HepG2 (cell line): Measurements from ENCODE around the gene RPS19BP1. TPM values are rescaled to one million over a fixed set of nuclear protein-coding genes. Genes with fewer than 3 reads are reported as not detected.

Source experiments
- ATF1 ChIP-seq: IDR thresholded peaks from 2 replicates; pipeline ENCODE4 v1.6.1; 2016; ENCODE audit warnings: mild to moderate bottlenecking, control low read depth
- ATF2 ChIP-seq: sonication (generic); formaldehyde crosslinking; IDR thresholded peaks from 2 replicates; pipeline ENCODE4 v1.4.0; 2020; ENCODE audit warnings: missing genetic modification reagents
- DMAP1 ChIP-seq: IDR thresholded peaks from 2 replicates; pipeline ENCODE4 v1.6.1; 2016
- ETV5 ChIP-seq: IDR thresholded peaks from 2 replicates; pipeline ENCODE4 v1.6.1; 2018; ENCODE audit warnings: missing biosample characterization, missing genetic modification reagents, inconsistent platforms, borderline replicate concordance
- FOXJ3 ChIP-seq: sonication (generic); formaldehyde crosslinking; IDR thresholded peaks from 2 replicates; pipeline ENCODE4 v1.4.0; 2020; ENCODE audit warnings: missing genetic modification reagents, mild to moderate bottlenecking, borderline replicate concordance
- KAT8 ChIP-seq: IDR thresholded peaks from 2 replicates; pipeline ENCODE4 v1.6.1; 2016; ENCODE audit warnings: missing genetic modification reagents, missing compliant biosample characterization
- KMT2B ChIP-seq: IDR thresholded peaks from 2 replicates; pipeline ENCODE4 v1.6.1; 2016; ENCODE audit warnings: missing genetic modification reagents, missing compliant biosample characterization
- NFYC ChIP-seq: IDR thresholded peaks from 2 replicates; pipeline ENCODE4 v1.6.1; 2016; ENCODE audit warnings: missing genetic modification reagents, missing compliant biosample characterization
- PRMT3 ChIP-seq: sonication (generic); formaldehyde crosslinking; IDR thresholded peaks from 2 replicates; pipeline ENCODE4 v1.8.1; 2022; ENCODE audit warnings: low read depth, mild to moderate bottlenecking, moderate library complexity, missing genetic modification reagents, borderline replicate concordance
- PTBP1 ChIP-seq: fragments of 200-400 bp; formaldehyde crosslinking; IDR thresholded peaks from 2 replicates; pipeline ENCODE4 v1.6.1; 2018; ENCODE audit warnings: low read length, low read depth; ENCODE audit not compliant: poor library complexity, severe bottlenecking
- SALL1 ChIP-seq: sonication (generic); formaldehyde crosslinking; IDR thresholded peaks from 2 replicates; pipeline ENCODE4 v1.8.0; 2022; ENCODE audit warnings: mild to moderate bottlenecking, missing genetic modification reagents
- YEATS2 ChIP-seq: sonication (generic); formaldehyde crosslinking; IDR thresholded peaks from 2 replicates; pipeline ENCODE4 v1.4.0; 2020; ENCODE audit warnings: missing genetic modification reagents, borderline replicate concordance
- ZBTB7A ChIP-seq: sonication (generic); formaldehyde crosslinking; IDR thresholded peaks from 2 replicates; pipeline ENCODE4 v1.8.0; 2022; ENCODE audit warnings: mild to moderate bottlenecking, missing genetic modification reagents
- ZNF143 ChIP-seq: sonication (generic); formaldehyde crosslinking; IDR thresholded peaks from 2 replicates; pipeline ENCODE4 v1.4.0; 2020; ENCODE audit warnings: missing genetic modification reagents
- ZNF484 ChIP-seq: sonication (generic); formaldehyde crosslinking; IDR thresholded peaks from 2 replicates; pipeline ENCODE4 v1.5.1; 2020; ENCODE audit warnings: mild to moderate bottlenecking, low read depth, missing genetic modification reagents, borderline replicate concordance
- ZNF570 ChIP-seq: sonication (generic); formaldehyde crosslinking; IDR thresholded peaks from 2 replicates; pipeline ENCODE4 v1.4.0; 2020; ENCODE audit warnings: mild to moderate bottlenecking, missing genetic modification reagents, borderline replicate concordance
- ZNF605 ChIP-seq: sonication (generic); formaldehyde crosslinking; IDR thresholded peaks from 2 replicates; pipeline ENCODE4 v1.8.0; 2022; ENCODE audit warnings: mild to moderate bottlenecking, missing genetic modification reagents
- polyA plus RNA-seq, 8 experiments: library from polyadenylated mRNA; depleted of rRNA in 3 of 8; stranded (reverse) in 7 of 8; unstranded in 1 of 8; fragments of >200 nt; fragmentation: Illumina TruSeq in 4 of 8; extraction: Trizol in 4 of 8; gene quantifications; 2 replicates each; pipeline versions ENCODE4 v1.2.1 to v1.2.3, GENCODE V29; 2011 to 2016; ENCODE audit warnings: low read depth in 4 of 8, missing spikeins in 1 of 8, mixed read lengths in 1 of 8; ENCODE audit not compliant: insufficient read depth in 1 of 8
- total RNA-seq, 5 experiments: library from RNA; depleted of rRNA; stranded (reverse); fragments of >200 nt; fragmentation: Illumina TruSeq; extraction: Trizol; gene quantifications; 2 replicates each; pipeline ENCODE4 v1.2.3, GENCODE V29; 2016; ENCODE audit warnings: low read depth in 1 of 5
- TF ChIP-seq, protein P1 (sequence below): sonication (generic); formaldehyde crosslinking; IDR thresholded peaks from 2 replicates; pipeline ENCODE4 v1.5.0; 2020; ENCODE audit warnings: mild to moderate bottlenecking, missing genetic modification reagents
- TF ChIP-seq, protein P2 (sequence below): sonication (generic); formaldehyde crosslinking; IDR thresholded peaks from 2 replicates; pipeline ENCODE4 v1.8.0; 2022; ENCODE audit warnings: missing genetic modification reagents, mild to moderate bottlenecking, borderline replicate concordance
- TF ChIP-seq, protein P3 (sequence below): sonication (generic); formaldehyde crosslinking; IDR thresholded peaks from 2 replicates; pipeline ENCODE4 v1.4.0; 2020; ENCODE audit warnings: missing genetic modification reagents
- TF ChIP-seq, protein P4 (sequence below): IDR thresholded peaks from 2 replicates; pipeline ENCODE4 v1.6.1; 2016; ENCODE audit warnings: missing biosample characterization, missing genetic modification reagents, low read depth

RPS19BP1 gene
- total and polyA plus RNA-seq, 2 of the 13 experiments (the other 11 are each of a cell fraction or from before 2014, with no cell fraction given) = 44.3 to 81.3 TPM

DNA sequence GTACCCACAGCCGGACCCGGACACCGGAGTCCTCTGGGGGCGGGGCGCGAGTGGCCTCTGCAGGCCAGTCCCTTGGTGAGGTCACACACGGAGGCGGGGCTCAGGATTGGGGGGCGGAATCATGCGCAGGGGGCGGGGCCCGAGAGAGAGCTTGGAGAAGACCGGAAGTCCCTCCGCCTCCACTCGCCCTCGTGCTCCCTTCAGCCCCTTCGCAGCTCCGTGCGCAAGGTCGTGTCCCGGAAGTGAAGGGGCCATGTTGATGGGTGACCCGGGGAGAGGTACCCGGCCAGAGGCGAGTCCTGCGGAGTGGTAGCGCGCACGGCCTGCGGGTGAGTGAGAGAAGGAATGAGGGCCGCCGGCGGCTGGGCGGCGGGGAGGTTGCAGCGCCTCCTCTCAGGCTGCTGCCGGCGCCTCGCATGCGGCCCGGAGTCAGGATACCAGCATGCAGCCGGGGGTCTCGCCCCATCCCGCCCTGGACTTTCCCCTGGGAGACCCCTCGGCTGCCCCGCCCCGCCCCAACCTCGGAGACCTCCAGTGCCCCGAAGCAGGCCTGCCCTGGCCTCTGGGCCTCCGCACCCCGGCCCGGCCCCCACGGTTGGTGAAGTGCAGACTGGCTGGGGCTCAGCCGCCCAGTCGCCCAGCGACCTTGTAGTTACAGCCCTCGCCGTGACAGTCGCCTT lies 30.3 kb downstream of the RPS19BP1 start, which contains the start of gene MIEF1 (continued):
- TF ChIP-seq FOXJ3 (0 out of 2 replicates have a peak, but pooled peaks have one; percentile 4), SALL1 (CRISPR knock-in tag) (peak; percentile 88), KAT8 (CRISPR knock-in tag) (peak; percentile 90), ZNF570 (CRISPR knock-in tag) (no peak), YEATS2 (CRISPR knock-in tag) (peak; percentile 82; the same call in 1 of the 2 replicates), PTBP1 (peak; percentile 56), PRMT3 (CRISPR knock-in tag) (no peak), ZNF143 (CRISPR knock-in tag) (peak; percentile 85), ATF1 (CRISPR knock-in tag) (no peak), DMAP1 (CRISPR knock-in tag) (peak; percentile 94), ZNF484 (CRISPR knock-in tag) (no peak), ATF2 (CRISPR knock-in tag) (peak; percentile 31; the same call in 1 of the 2 replicates), ZNF605 (peak; percentile 3; the same call in 1 of the 2 replicates), NFYC (CRISPR knock-in tag) (peak; percentile 56), KMT2B (CRISPR knock-in tag) (peak; percentile 88), ETV5 (CRISPR knock-in tag) (peak; percentile 87), ZBTB7A (CRISPR knock-in tag) (peak; percentile 70)
- TF ChIP-seq, protein P1, sequence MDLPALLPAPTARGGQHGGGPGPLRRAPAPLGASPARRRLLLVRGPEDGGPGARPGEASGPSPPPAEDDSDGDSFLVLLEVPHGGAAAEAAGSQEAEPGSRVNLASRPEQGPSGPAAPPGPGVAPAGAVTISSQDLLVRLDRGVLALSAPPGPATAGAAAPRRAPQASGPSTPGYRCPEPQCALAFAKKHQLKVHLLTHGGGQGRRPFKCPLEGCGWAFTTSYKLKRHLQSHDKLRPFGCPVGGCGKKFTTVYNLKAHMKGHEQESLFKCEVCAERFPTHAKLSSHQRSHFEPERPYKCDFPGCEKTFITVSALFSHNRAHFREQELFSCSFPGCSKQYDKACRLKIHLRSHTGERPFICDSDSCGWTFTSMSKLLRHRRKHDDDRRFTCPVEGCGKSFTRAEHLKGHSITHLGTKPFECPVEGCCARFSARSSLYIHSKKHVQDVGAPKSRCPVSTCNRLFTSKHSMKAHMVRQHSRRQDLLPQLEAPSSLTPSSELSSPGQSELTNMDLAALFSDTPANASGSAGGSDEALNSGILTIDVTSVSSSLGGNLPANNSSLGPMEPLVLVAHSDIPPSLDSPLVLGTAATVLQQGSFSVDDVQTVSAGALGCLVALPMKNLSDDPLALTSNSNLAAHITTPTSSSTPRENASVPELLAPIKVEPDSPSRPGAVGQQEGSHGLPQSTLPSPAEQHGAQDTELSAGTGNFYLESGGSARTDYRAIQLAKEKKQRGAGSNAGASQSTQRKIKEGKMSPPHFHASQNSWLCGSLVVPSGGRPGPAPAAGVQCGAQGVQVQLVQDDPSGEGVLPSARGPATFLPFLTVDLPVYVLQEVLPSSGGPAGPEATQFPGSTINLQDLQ (CRISPR knock-in tag) = peak; percentile 99
- TF ChIP-seq, protein P2, sequence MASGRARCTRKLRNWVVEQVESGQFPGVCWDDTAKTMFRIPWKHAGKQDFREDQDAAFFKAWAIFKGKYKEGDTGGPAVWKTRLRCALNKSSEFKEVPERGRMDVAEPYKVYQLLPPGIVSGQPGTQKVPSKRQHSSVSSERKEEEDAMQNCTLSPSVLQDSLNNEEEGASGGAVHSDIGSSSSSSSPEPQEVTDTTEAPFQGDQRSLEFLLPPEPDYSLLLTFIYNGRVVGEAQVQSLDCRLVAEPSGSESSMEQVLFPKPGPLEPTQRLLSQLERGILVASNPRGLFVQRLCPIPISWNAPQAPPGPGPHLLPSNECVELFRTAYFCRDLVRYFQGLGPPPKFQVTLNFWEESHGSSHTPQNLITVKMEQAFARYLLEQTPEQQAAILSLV (CRISPR knock-in tag) = peak; percentile 74; the same call in 1 of the 2 replicates
- TF ChIP-seq, protein P3, sequence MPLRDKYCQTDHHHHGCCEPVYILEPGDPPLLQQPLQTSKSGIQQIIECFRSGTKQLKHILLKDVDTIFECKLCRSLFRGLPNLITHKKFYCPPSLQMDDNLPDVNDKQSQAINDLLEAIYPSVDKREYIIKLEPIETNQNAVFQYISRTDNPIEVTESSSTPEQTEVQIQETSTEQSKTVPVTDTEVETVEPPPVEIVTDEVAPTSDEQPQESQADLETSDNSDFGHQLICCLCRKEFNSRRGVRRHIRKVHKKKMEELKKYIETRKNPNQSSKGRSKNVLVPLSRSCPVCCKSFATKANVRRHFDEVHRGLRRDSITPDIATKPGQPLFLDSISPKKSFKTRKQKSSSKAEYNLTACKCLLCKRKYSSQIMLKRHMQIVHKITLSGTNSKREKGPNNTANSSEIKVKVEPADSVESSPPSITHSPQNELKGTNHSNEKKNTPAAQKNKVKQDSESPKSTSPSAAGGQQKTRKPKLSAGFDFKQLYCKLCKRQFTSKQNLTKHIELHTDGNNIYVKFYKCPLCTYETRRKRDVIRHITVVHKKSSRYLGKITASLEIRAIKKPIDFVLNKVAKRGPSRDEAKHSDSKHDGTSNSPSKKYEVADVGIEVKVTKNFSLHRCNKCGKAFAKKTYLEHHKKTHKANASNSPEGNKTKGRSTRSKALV (CRISPR knock-in tag) = 0 out of 2 replicates have a peak, but pooled peaks have one; percentile 13
- TF ChIP-seq, protein P4, sequence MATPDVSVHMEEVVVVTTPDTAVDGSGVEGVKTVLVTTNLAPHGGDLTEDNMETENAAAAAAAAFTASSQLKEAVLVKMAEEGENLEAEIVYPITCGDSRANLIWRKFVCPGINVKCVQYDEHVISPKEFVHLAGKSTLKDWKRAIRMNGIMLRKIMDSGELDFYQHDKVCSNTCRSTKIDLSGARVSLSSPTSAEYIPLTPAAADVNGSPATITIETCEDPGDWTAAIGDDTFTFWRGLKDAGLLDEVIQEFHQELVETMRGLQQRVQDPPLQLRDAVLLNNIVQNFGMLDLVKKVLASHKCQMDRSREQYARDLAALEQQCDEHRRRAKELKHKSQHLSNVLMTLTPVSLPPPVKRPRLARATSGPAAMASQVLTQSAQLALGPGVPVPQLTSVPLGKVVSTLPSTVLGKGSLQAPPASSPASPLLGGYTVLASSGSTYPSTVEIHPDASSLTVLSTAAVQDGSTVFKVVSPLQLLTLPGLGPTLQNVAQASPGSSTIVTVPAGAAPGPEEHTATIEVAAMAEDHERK (CRISPR knock-in tag) = peak; percentile 65
